ENCODE data around the gene SLC6A6.
"Not testable (repeated sequence)": the region's sequence is repeated elsewhere in the genome, so short reads cannot be mapped to it uniquely, and the experiment has no call there.

The SLC6A6 gene

DNA sequence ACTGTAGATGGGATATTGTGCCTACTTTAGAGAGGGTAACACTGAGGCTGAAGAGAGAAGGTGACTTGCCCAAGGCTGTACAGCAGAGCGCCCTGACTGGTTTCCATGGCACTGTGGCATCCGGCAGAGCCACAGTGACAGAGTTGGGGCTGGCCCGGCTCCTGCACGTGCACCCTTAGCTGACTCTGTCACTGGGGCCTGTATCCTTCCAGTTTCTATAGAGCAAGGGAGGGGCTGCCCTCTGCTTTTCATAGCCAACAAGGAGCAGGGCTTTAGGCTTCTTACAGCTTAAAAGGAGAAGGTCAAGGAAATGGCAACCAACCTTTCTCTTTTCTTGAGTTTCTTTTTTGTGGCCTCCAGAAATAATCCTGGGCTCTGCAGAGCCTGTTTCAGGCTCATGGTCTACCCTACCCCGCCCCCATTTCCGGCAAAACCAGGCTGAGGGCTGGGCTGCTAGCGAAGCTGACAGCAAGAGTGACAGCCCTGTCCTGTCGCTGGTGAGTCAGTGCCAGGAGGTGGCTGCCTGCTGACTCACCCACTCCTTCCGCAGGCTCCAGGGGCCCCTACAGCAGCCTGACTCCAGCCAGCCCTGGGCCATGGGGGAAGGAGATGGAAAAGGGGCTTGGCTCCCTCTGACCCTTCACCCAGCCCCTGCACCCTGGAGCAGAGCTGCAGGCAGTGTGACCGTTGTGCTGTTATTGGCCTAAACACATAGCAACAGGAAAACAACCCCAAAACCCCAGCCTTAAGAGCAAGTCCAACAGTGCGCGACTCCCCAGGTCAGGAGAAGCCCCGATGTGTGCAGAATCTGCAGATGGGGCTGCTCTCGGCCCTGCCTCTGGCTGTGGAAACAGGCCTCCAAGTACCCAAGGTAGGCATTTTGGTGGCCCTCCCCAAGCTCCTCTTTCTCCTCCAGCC lies 29.8 kb downstream of the SLC6A6 start:
- DNase-seq (ENCODE audit: low read depth): no peak
- in situ Hi-C loops (cut with HindIII; ENCODE audit: low sequenced_read_pairs): no loop called here
- TF ChIP-seq, protein P1, sequence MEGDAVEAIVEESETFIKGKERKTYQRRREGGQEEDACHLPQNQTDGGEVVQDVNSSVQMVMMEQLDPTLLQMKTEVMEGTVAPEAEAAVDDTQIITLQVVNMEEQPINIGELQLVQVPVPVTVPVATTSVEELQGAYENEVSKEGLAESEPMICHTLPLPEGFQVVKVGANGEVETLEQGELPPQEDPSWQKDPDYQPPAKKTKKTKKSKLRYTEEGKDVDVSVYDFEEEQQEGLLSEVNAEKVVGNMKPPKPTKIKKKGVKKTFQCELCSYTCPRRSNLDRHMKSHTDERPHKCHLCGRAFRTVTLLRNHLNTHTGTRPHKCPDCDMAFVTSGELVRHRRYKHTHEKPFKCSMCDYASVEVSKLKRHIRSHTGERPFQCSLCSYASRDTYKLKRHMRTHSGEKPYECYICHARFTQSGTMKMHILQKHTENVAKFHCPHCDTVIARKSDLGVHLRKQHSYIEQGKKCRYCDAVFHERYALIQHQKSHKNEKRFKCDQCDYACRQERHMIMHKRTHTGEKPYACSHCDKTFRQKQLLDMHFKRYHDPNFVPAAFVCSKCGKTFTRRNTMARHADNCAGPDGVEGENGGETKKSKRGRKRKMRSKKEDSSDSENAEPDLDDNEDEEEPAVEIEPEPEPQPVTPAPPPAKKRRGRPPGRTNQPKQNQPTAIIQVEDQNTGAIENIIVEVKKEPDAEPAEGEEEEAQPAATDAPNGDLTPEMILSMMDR (IDR thresholded peaks at IDR 0.05; ENCODE audit: low read depth, low read length, missing control alignments): no peak
- no peak overlapping the region for H3K4me3 ChIP-seq (ENCODE audit: low read depth, low read length)

DNA sequence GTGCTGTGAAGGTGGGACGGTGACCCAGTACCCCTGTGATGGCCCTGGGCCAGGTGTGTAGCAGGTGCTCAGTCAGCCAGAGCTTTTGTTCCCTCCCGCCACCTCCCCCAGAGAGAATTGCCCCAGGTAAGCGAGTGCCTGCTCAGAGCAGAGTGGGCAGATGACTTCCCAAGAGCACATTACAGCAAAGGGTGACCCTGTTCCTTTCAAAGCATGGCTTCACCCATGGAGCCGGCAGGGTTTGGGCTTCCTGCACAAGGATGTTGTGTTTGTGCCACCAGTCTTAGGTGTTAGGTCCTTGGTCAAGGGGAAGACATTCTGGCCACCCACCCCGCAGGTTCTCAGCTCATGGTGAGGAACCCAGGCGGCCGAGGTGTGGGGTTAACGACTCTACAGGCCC lies 30.7 kb downstream of the SLC6A6 start:
- no peak for DNase-seq (ENCODE audit: low read depth)
- in situ Hi-C loops (cut with HindIII; ENCODE audit: low sequenced_read_pairs): no loop called here
- H3K4me3 ChIP-seq (ENCODE audit: low read depth, low read length): no peak overlapping the region
- TF ChIP-seq, protein P1 (IDR thresholded peaks at IDR 0.05; ENCODE audit: low read depth, low read length, missing control alignments): no peak

DNA sequence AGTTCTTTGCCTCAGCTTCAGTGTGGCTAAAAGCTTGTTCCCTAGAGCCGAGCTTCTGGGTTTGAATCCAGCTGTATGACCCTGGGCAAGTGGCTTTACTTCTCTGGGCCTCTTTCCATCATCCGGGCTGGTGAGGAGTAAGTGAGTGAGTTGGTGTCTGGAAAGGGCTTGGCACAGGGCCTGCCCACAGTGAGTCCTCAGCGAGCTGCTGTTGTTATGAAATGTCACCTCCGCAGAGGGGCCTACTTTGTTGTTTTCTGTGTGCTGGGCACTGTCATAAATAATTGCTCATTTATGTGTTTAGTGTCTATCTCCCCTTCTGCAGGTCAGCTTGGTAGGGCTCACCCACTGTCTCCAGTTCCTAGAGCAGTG lies 31.7 kb downstream of the SLC6A6 start:
- no peak overlapping the region for H3K4me3 ChIP-seq (ENCODE audit: low read depth, low read length)

DNA sequence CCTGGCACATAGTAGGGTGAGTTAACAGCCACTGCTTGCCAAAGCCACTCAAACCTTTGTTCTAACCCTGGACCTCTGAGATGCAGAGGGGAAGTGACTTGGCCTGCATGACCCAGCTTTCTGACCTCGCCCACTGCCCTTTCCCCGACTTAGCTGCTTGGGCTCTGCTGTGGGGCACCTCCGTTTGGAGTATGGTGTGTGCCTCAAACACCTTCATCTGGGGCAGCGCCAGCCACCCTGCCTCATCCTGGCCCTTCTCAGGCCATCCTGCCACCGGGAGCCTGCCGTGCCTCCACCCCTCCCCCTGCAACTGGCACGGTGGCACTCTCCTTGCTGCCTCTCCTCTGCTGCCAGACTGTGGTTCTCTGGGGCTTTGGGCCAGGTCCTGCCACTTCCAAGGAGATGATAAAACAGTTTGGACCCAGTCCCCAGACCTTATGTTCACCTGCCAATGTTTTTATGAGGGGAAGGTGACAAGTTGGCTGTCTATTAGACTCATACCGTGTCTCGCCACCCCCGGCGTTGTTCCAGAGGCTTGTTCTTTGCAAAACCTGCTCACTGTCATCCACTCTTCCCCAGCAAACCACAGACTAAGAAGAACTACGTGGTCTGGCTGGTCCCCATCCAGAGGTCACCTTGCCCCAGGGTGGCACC lies 32.2 kb downstream of the SLC6A6 start:
- DNase-seq (ENCODE audit: low read depth): no peak
- TF ChIP-seq, protein P1 (IDR thresholded peaks at IDR 0.05; ENCODE audit: low read depth, low read length, missing control alignments): no peak
- in situ Hi-C loops (cut with HindIII; ENCODE audit: low sequenced_read_pairs): no loop called here
- no peak overlapping the region for H3K4me3 ChIP-seq (ENCODE audit: low read depth, low read length)

More for the DNA sequence above, 31.7 kb downstream of the SLC6A6 start:
- no peak for DNase-seq (ENCODE audit: low read depth)
- in situ Hi-C loops (cut with HindIII; ENCODE audit: low sequenced_read_pairs): no loop called here
- TF ChIP-seq, protein P1 (IDR thresholded peaks at IDR 0.05; ENCODE audit: low read depth, low read length, missing control alignments): no peak

DNA sequence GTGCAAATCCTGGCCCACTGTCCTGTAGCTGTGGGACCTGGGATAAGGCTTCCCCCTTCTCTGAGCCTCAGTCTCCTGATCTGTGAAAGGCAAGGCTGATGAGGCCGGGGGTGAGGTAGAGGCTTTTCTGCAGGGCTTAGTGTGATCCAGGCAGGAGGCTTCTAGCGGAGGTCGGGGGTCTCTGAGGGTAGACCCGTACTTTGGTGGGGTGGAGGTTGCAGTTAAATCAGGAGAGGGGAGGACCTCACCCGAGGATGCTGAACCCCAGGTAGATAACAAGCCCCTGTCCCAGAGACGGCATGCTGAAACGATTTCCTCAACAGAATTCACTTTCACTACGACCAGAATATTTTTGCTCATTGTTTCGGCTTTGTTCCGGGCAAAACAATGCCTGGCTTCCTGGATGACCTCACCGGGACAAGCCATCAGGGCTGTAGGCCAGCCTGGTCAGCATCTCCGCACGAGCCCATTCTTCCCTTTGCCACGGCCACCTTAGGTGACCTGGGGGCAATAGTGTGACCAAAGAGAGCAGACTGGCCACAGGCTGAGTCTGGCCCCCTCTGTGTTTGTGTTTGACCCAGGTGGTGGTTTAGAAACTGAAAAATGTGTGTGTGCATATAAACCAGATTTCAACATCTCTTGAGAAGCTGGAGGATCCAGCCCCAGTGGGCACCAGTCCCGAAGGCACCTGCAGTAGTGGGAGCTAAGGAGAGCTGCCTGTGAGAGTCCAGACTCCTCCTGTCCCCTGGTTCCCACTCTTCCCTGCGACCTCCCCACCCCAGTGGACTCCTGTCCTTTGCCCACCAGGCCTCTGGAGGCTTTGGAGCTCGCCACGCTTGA lies 33.0 kb downstream of the SLC6A6 start:
- DNase-seq (ENCODE audit: low read depth): peak; percentile 16
- in situ Hi-C loops (cut with HindIII; ENCODE audit: low sequenced_read_pairs): no loop called here
- TF ChIP-seq, protein P1 (IDR thresholded peaks at IDR 0.05; ENCODE audit: low read depth, low read length, missing control alignments): no peak
- H3K4me3 ChIP-seq (ENCODE audit: low read depth, low read length): no peak overlapping the region

DNA sequence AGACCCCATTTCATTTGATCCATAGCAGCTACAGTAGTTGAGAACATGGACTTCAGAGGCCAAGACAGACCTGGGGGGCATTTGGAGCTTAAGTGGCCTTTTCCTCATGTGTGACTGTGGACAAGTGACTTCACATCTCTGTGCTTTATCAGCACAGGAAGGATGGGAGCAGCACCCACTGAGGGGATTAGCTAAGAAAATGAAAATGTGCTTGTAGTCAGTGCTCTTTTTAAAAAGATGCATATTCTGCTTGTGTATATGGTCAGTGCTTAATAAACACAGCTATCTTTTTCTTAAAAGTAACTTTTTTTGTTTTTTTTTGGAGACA lies 34.5 kb downstream of the SLC6A6 start:
- in situ Hi-C loops (cut with HindIII; ENCODE audit: low sequenced_read_pairs): no loop called here
- no peak overlapping the region for H3K4me3 ChIP-seq (ENCODE audit: low read depth, low read length)
- TF ChIP-seq, protein P1 (IDR thresholded peaks at IDR 0.05; ENCODE audit: low read depth, low read length, missing control alignments): no peak

DNA sequence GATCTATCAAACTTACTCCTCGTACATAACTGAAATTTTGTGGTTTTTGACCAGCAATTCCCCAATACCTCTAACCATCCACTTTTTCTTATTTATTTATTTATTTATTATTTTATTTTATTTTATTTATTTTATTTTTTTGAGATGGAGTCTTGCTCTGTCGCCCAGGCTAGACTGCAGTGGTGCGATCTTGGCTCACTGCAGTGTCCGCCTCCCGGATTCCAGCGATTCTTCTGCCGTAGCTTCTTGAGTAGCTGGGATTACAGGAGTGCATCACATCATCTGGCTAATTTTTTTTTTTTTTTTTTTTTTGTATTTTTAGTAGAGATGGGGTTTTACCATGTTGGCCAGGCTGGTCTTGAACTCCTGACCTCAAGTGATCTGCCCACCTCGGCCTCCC lies 35.3 kb downstream of the SLC6A6 start:
- in situ Hi-C loops (cut with HindIII; ENCODE audit: low sequenced_read_pairs): not testable (repeated sequence)

More for the DNA sequence above, 34.5 kb downstream of the SLC6A6 start:
- DNase-seq (ENCODE audit: low read depth): no peak

More for the DNA sequence above, 35.3 kb downstream of the SLC6A6 start:
- not testable (repeated sequence) for H3K4me3 ChIP-seq (ENCODE audit: low read depth, low read length); DNase-seq (ENCODE audit: low read depth)

All from astrocyte of the cerebellum (primary cell).